SK-N-SH (cell line): ENCODE data around the gene KLHL13.

Experiments used
- GABPA ChIP-seq: IDR thresholded peaks from 2 replicates; pipeline ENCODE4 v1.4.0; 2012; ENCODE audit warnings: low read depth, mild to moderate bottlenecking
- SMC3 ChIP-seq: IDR thresholded peaks from 2 replicates; pipeline ENCODE4 v1.6.1; 2012; ENCODE audit warnings: low read depth, low read length, improper control_type of control experiment
- TF ChIP-seq, protein P1 (sequence below): fragments of 200-600 bp; sonication (generic); IDR thresholded peaks from 2 replicates; pipeline ENCODE4 v1.6.1; 2017; ENCODE audit warnings: antibody characterized with exemption, mild to moderate bottlenecking, moderate library complexity

GRCh38 chrX:118039591-118039990 lies 77.0 kb downstream of the KLHL13 start:
- TF ChIP-seq, protein P1, sequence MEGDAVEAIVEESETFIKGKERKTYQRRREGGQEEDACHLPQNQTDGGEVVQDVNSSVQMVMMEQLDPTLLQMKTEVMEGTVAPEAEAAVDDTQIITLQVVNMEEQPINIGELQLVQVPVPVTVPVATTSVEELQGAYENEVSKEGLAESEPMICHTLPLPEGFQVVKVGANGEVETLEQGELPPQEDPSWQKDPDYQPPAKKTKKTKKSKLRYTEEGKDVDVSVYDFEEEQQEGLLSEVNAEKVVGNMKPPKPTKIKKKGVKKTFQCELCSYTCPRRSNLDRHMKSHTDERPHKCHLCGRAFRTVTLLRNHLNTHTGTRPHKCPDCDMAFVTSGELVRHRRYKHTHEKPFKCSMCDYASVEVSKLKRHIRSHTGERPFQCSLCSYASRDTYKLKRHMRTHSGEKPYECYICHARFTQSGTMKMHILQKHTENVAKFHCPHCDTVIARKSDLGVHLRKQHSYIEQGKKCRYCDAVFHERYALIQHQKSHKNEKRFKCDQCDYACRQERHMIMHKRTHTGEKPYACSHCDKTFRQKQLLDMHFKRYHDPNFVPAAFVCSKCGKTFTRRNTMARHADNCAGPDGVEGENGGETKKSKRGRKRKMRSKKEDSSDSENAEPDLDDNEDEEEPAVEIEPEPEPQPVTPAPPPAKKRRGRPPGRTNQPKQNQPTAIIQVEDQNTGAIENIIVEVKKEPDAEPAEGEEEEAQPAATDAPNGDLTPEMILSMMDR: no peak
- TF ChIP-seq SMC3 (no peak), GABPA (no peak)
